Left renal pelvis (tissue), 4 donors: Measurements from ENCODE around the gene ARRDC2. TPM values are rescaled to one million over a fixed set of nuclear protein-coding genes. Genes with fewer than 3 reads are reported as not detected.
"Not testable (repeated sequence)": the region's sequence is repeated elsewhere in the genome, so short reads cannot be mapped to it uniquely, and the experiment has no call there.

Source experiments
- DNase-seq, 4 donors: peaks; one replicate each; pipeline ENCODE4 v3.0.0-alpha.2; 2013; ENCODE audit warnings: low read depth in 4 of 4, low spot score in 3 of 4
- polyA plus RNA-seq, 4 donors: library from polyadenylated mRNA; unstranded; fragments of 120-200 nt; gene quantifications; one replicate each; pipeline ENCODE4 v1.2.1, GENCODE V29; 2013; ENCODE audit not compliant: insufficient read length in 4 of 4

Gene ARRDC2
- polyA plus RNA-seq, 4 donors = 3.8 to 5.5 (median 4.8) TPM

DNA sequence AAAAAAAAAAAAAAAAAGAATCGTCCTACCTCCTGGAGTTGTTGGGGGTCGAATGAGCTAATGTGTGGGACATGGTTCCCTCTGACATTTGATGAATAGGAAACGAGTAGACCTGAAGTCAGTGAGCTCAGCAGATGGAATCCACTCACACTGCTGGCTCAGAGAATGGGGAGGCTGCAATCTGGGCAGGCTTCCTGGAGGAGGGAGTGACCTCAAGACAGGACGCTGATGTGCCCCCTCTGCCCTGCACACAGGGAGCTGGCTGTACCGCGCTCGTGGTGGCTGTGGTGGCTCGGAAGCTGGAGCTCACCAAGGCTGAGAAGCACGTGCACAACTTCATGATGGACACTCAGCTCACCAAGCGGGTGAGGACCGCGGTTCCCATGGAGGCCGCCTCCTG, 19.8 kb upstream of the ARRDC2 start:
- no peak for DNase-seq

DNA sequence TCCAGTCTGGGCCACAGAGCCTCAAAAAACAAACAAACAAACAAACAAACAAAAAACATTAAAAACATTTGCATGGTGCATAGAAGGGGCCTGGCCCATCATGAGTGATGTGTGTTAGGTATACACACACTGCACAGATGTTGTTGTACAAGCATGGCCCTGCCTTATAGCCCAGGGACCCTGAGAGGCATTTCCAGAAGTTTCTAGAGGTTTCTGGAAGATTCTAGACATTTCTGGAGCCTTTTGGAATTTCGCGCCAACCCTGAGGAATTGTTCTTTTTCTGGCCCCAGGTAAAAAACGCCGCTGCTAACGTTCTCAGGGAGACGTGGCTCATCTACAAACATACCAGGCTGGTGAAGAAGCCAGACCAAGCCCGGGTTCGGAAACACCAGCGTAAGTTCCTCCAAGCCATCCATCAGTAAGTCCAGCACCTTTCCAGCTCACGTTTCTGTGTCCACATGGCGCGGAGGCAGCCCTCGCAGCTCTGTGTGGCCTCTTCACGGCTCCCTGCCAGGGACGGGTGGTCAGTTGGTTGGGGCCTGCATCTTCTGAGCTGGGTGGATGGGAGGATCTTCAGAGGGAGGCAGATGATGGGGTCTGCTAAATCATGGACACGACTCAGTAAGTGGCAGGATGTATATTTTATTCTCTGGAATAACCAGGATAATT, 18.4 kb upstream of the ARRDC2 start:
- DNase-seq = no peak

- DNase-seq = no peak
Observed at GRCh38 chr19:17993076-17993813, 14.7 kb upstream of the ARRDC2 start.

DNA sequence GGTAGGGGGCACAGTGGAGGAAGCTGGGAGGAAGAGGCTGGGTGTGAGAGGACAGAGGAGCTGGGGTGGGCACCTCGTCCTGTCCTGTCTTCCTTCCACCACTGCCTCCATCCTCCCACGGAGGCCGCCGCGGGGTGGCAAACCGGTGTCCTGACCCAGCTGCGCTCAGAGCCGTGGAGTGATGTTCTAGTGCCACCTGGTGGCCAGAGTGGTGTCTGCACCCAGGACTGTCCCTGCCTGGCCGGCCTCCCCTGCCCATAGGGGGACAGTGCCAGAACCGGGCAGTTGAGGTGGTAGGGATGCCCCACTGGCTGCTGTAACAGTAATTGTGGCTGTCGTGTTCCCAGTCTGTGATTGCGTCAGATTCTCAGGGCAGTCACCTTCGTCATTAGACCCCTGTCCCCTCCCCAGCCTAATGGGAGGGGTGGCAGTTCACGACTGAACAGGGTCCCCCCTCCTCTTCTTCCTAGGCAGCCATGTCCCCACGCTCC, 11.1 kb upstream of the ARRDC2 start:
- DNase-seq = peak in 1 of 4 donors; percentile 44

DNA sequence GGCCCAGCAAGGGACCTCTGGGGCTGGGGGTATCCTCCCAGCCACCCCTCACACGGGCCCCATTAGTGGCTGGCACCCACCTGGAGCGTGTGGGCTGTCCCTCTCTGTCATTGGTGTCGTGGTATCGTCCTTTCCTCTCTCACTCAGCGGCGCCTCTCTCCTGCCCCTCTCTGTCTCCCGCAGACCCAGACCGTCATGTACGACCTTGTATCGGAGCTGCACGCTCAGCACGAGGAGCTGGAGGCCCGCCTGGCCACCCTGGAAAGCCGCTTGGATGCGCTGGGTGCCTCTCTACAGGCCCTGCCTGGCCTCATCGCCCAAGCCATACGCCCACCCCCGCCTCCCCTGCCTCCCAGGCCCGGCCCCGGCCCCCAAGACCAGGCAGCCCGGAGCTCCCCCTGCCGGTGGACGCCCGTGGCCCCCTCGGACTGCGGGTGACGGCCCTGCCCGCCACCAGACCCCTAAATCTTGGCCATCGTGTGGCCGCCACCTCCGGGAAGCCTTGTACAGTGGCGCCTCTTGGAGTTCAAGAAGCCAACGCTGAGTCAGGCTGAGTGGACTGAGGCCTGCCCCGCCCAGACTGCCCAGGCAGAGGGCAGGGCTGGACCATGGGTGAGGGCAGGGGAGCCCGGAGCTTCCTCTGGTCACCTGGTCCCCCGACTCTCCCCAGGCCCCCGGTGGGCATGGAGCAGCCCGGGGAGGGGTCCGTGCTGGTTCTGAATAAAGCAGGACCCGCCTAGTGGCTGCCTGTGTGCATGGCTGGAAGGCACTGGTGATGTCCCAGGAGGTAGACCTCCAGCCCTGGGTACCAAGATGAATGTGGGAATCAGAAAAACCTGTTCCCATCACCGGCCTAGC, 9.8 kb upstream of the ARRDC2 start:
- no peak for DNase-seq

GRCh38 chr19:17998827-17999150, 9.2 kb upstream of the ARRDC2 start:
- DNase-seq = no peak

DNA sequence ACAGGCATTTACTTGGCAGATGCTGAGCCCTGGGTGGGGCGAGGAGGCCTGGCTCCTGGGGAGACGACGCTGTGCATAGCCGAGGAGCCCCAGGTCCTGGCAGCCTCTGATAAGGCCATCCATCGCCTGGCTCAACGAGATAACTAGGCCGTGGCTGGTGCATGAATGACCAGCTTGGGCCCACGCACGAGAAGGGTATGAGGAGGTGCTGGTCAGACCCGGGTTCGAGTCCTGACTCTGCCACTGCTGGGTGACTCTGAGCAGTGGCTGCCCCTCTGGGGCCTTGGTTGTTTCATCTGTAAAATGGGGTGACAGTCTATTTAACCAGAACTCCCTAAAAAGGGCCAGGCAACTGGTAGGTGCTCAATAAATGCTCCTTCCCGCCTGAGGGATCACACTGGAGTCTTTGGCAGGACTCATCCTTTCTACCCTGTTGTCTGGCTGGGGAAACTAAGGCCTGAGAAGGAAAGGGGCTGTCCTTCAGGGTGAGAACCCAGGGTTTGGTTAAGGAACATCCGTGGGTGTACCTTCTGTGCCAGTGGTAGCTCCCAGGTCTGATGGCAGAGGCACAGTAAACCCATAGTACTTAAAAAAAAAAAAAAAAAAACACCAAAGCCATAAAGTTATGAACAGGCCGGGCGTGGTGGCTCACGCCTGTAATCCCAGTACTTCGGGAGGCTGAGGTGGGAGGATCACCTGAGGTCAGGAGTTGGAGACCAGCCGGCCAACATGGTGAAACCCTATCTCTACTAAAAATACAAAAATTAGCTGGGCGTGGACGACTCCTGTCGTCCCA, 8.1 kb upstream of the ARRDC2 start:
- DNase-seq = no peak

DNA sequence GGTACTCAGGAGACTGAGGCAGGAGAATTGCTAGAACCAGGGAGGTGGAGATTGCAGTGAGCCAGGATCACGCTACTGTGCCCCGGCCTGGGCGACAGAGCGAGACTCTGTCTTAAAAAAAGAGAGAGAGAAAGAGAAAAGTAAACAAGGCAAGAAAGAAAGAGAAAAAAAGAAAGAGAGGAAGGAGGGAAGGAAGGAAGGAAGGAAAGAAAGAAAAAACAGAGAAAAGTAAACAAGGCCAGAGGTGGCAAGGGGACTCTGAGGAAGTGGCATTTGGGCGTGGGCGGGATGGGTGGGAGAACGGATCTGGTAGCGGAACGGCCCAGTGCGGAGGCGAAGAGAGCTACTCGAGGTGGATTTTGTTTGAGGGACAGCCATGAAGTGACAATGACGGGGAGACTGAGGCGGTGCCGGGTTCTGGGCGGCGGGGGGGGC, 7.5 kb upstream of the ARRDC2 start:
- no peak for DNase-seq

DNA sequence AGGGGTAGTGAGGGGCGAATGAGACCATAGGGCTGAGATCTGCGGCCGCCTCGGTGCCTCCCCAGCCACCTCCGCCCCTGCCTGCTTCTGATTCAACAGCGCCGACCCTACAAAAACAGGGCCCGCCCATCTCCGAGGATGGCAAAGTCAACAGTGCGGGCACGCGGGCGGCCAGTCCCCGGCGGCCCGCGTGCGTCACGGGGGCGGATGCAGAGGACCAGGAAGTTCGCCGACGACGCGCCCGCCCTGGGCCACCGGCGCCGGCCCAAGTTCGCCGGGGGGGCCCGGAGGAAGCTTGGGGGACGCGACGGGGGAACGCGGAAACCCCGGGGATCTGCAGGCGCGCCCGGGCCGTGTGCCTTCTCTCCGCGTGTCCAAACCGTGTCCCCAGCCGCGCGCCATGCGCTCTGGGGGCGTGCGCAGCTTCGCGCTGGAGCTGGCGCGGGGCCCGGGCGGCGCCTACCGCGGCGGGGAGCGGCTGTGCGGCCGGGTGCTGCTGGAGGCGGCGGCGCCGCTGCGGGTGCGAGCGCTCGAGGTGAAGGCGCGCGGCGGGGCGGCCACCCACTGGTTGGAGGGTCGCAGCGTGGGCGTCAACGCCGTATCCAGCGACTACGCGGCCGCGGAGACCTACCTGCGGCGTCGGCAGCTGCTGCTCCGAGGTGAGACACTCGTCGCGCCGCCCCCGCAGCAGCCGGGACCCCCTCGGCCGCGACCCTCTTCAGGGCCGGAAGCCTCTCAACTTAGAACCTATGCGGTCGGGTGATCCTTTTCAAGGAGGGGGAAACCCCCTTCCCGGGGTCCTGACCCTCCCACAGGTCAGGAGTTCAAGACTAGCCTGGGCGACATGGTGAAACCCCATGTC, 6.8 kb upstream of the ARRDC2 start:
- no peak for DNase-seq

GRCh38 chr19:18001777-18002345, 6.1 kb upstream of the ARRDC2 start:
- no peak for DNase-seq

GRCh38 chr19:18002347-18002850, 5.6 kb upstream of the ARRDC2 start:
- no peak for DNase-seq

DNA sequence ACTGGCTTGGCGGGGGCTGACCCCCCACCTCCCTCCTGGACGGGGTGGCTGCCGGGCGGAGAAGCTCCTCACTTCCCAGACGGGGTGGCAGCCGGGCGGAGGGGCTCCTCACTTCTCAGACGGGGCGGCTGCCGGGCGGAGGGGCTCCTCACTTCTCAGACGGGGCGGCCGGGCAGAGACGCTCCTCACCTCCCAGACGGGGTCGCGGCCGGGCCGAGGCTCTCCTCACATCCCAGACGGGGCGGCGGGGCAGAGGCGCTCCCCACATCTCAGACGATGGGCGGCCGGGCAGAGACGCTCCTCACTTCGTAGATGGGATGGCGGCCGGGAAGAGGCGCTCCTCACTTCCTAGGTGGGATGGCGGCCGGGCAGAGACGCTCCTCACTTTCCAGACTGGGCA, 2.2 kb upstream of the ARRDC2 start:
- not testable (repeated sequence) for DNase-seq

DNA sequence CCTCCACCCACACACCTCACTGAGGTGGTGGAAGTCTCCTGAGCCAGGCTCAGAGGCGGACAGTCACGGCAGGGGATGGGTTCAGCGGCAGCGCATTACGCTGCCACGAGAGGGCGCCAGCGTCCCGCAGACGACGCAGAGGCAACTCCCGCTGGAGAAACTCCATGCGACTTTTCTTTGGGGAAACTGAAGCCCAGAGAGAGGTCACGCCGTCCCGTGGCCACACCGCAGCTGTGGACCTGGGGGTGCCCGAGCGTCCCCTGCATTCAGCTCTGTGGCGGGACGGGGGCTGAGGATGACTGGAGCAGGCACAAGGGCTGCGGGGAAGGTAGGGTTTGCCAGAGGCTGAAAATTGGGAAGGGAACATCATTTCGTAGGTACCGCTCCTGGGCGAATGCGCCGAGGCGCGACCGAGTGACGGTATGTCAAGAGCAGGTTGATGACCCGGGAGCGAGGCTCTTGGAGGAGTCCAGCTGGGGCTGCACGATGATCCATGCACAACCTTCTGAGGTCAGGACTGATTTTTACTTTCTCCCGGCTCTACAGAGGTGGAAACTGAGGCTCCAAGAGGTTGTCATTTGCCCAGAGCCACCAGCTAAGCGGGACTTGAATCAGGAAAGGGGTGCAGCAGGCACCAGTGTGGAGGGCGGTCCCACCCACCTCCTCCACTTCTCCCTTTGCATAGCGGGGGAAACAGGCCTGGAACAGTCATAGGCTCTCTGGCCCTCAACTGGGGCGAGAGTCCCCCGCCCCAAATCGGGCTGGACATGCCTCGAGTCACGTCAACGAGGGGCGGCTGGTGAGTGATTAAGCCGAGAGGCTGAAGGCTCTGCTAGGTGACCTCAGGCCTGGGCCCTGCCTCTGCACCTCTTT, 690 bp upstream of the ARRDC2 start:
- peak in 3 of 4 donors; percentile 57 to 62 (median 61) for DNase-seq

DNA sequence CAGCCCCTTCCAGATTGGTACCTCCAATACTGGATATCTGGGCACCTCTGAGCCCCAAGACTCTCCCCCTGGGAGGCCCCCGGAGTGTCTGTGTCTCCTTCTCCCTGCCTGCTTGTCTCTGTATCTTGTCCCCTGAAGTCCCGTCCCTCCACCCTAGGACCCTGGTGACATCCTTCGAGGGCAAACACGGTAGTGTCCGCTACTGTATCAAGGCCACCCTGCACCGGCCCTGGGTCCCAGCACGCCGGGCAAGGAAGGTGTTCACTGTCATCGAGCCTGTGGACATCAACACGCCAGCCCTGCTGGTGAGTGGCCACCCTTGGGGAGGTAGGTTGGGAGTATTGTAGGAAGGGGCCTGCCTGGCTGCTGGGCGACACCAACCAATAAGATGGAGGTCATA, 844 bp downstream of the ARRDC2 start:
- no peak for DNase-seq

- no peak for DNase-seq
Observed at GRCh38 chr19:18009412-18010066, 1.6 kb downstream of the ARRDC2 start.

- DNase-seq = no peak
Observed at GRCh38 chr19:18010149-18010548, 2.2 kb downstream of the ARRDC2 start.
